ENCODE measurements around the gene HOXB9.

GRCh38 chr17:48640858-48641180 lies 14.7 kb upstream of the HOXB9 start:
- TF ChIP-seq POLR2A (IDR thresholded peaks at IDR 0.05; ENCODE audit: low read length) (no peak), GATA1 (IDR thresholded peaks at IDR 0.05; ENCODE audit: low read depth, low read length) (no peak)

All from erythroblast (primary cell).